ENCODE results near the gene MIEF1.

MIEF1 gene

DNA sequence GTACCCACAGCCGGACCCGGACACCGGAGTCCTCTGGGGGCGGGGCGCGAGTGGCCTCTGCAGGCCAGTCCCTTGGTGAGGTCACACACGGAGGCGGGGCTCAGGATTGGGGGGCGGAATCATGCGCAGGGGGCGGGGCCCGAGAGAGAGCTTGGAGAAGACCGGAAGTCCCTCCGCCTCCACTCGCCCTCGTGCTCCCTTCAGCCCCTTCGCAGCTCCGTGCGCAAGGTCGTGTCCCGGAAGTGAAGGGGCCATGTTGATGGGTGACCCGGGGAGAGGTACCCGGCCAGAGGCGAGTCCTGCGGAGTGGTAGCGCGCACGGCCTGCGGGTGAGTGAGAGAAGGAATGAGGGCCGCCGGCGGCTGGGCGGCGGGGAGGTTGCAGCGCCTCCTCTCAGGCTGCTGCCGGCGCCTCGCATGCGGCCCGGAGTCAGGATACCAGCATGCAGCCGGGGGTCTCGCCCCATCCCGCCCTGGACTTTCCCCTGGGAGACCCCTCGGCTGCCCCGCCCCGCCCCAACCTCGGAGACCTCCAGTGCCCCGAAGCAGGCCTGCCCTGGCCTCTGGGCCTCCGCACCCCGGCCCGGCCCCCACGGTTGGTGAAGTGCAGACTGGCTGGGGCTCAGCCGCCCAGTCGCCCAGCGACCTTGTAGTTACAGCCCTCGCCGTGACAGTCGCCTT is at the start of gene MIEF1:
TSS of gene MIEF1 (plus strand) at position 182 of the 680 bp plus-strand sequence. CDS start 9,005 bp downstream, outside the sequence.
- TF ChIP-seq, protein P1, sequence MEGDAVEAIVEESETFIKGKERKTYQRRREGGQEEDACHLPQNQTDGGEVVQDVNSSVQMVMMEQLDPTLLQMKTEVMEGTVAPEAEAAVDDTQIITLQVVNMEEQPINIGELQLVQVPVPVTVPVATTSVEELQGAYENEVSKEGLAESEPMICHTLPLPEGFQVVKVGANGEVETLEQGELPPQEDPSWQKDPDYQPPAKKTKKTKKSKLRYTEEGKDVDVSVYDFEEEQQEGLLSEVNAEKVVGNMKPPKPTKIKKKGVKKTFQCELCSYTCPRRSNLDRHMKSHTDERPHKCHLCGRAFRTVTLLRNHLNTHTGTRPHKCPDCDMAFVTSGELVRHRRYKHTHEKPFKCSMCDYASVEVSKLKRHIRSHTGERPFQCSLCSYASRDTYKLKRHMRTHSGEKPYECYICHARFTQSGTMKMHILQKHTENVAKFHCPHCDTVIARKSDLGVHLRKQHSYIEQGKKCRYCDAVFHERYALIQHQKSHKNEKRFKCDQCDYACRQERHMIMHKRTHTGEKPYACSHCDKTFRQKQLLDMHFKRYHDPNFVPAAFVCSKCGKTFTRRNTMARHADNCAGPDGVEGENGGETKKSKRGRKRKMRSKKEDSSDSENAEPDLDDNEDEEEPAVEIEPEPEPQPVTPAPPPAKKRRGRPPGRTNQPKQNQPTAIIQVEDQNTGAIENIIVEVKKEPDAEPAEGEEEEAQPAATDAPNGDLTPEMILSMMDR (conservative IDR thresholded peaks at IDR 0.05; ENCODE audit: low read depth) = no peak
- ChIA-PET CTCF (interaction anchor here (0.9 kb wide), 1 partner anchor 12 kb away, joined by 3 read pairs; no protein-coding TSS in a partner anchor), POLR2A (ENCODE audit: low non-redundant PET) (interaction anchor here (0.9 kb wide), 1 partner anchor 18 kb away, joined by 4 read pairs; the partner anchor contains the start of gene ATF4)
- H3K27ac ChIP-seq = peak within 1 kb of the TSS; percentile 73
- DNase-seq (ENCODE audit: low spot score) = peak; percentile 82

DNA sequence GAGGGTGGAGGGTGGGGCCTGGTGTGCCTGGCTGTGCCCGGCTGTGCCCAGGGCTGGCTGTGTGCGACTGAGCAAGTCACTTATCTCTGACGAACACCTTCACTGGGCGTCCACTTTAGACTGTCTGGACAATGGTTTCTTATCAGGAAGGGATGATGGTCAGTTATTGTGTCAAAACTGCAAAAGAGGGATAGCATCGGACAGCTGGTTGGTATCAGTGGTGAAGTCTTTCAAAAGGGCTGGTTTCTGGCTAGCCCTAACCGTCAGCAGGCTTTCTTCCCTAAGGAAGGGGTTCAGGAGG is 49.4 kb upstream of the MIEF1 start:
- ChIA-PET CTCF (no interaction called here), POLR2A (ENCODE audit: low non-redundant PET) (no interaction called here)
- H3K27ac ChIP-seq = no peak overlapping the region

DNA sequence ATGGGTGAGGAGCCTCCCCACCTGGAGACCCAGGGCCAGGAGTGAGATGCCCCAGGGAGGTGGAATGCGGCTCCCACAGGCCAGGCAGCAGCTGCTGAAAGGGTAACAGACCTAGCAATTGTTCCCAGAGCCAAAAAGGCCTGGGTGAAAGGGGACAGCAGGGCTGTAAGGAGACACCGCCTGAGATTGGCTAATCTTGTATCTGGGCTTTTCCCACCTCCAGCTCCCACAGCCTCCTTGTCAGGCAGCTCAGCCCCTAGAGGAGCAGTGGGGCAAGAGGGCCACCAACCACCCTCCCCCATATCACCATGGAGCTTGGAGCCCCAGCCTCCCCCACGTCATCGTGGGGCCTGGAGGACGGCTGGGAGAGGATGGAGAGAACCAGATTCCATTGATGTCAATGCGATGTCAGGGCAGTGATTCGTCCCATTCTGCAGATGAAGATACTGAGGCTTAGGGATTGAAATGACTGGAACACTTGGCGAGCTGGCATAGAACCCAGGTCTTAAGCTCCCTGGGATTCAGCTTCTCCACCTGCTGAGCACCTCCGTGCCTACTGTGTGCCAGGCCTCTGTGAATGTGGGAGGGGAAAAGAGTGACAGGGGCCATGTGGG is 48.2 kb upstream of the MIEF1 start:
- ChIA-PET CTCF (interaction anchor here (0.6 kb wide), 1 partner anchor 9 kb away, joined by 3 read pairs; no protein-coding TSS in a partner anchor), POLR2A (ENCODE audit: low non-redundant PET) (interaction anchor here (0.6 kb wide), 1 partner anchor 606 kb away, joined by 3 read pairs; no protein-coding TSS in a partner anchor)
- no peak for DNase-seq (ENCODE audit: low spot score)
- no peak overlapping the region for H3K27ac ChIP-seq
- TF ChIP-seq, protein P1 (conservative IDR thresholded peaks at IDR 0.05; ENCODE audit: low read depth) = no peak

More for the DNA sequence above, 49.4 kb upstream of the MIEF1 start:
- TF ChIP-seq, protein P1 (conservative IDR thresholded peaks at IDR 0.05; ENCODE audit: low read depth) = no peak
- DNase-seq (ENCODE audit: low spot score) = no peak

DNA sequence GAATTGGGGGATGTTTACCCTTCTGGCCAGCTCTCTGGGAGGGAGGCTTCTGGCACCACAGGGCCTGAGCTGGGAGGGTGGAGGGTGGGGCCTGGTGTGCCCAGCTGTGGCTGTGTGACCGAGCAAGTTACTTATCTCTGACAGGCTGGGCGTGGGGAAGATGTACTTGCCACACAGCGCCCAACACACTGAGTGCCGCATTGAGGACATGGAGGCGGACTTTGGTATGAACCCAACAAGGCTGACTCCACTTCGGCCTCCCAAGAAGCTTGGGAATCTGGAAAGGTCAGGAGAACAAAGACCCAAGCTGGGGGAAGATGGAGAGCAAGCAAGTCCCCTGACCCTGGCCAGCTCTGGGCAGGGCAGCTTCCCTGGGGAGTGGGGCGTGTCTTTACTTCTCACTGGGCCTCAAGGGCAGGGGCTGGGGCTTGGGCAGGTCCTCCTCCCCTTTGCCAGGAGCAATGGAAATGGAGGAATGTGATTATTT is 47.7 kb upstream of the MIEF1 start:
- POLR2A ChIA-PET (ENCODE audit: low non-redundant PET) = interaction anchor here (0.6 kb wide), 1 partner anchor 606 kb away, joined by 3 read pairs; no protein-coding TSS in a partner anchor
- CTCF ChIA-PET = interaction anchor here (0.7 kb wide), 2 partner anchors 29 to 262 kb away, joined by 3 to 9 read pairs; no protein-coding TSS in a partner anchor
- TF ChIP-seq, protein P1 (conservative IDR thresholded peaks at IDR 0.05; ENCODE audit: low read depth) = no peak
- no peak for DNase-seq (ENCODE audit: low spot score)
- H3K27ac ChIP-seq = no peak overlapping the region

DNA sequence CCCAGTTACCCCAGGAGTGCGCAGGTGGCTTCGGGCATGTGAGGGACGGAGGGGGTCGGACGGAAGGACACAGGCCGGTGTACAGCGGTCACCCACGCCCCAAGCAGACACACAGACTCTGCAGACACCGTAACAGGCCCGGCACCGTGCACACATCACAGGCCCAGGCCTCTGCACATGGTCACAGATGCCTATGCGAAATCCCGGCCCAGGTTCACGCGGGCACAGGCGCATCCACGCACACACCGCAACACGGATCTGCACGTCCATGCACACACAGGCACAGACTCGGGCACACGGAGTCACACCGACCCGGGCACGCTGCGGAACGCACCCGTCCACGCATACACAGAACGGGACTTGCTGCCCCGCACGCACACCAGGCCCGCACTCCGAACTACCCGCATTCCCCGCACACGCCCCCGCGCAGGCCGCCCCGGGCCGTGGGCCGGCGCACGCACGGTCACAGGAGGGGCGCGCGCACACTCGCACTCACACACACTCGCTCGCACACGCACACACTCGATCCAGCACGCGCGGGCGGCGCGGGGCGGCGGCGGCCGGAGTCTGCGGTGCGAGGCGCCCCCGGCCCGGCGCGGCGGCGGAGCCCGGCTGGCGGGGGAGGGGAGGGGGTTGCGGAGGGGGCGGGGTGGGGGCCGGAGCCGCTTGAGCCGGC is 45.4 kb upstream of the MIEF1 start, which contains the start of gene MGAT3:
TSS of gene MGAT3 (plus strand) at position 491 of the 676 bp plus-strand sequence. CDS start 30,336 bp downstream, outside the sequence.
- DNase-seq (ENCODE audit: low spot score) = no peak
- H3K27ac ChIP-seq = no peak within 1 kb of the TSS
- ChIA-PET CTCF (no interaction called here), POLR2A (ENCODE audit: low non-redundant PET) (no interaction called here)
- TF ChIP-seq, protein P1 (conservative IDR thresholded peaks at IDR 0.05; ENCODE audit: low read depth) = no peak

DNA sequence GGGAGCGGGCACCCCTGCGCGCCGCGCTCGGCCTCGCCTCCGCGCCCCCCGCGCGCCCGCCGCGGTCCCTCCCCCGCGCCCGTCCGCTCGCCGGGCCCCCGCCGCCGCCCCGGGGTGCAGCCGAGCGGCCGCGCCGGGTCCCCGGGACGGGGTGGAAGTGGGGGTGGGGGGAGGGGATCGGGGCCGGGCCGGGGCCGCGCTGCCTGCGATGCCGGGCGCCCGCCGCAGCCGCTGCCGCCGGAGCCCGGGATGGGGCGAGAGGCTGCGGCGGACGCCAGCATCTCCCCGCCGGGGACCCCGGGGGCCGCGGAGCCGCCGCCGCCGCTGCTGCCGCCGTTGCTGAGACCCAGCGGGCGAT is 44.9 kb upstream of the MIEF1 start:
- CTCF ChIA-PET = no interaction called here
- no peak for DNase-seq (ENCODE audit: low spot score)
- TF ChIP-seq, protein P1 (conservative IDR thresholded peaks at IDR 0.05; ENCODE audit: low read depth) = no peak
- POLR2A ChIA-PET (ENCODE audit: low non-redundant PET) = no interaction called here
- H3K27ac ChIP-seq = no peak overlapping the region
